B cell (primary cell): ENCODE results near the gene CHMP6.

Experiments
- CTCF ChIP-seq: fragments of 200-600 bp; IDR thresholded peaks from one replicate; pipeline ENCODE4 v1.8.0; 2022; ENCODE audit warnings: antibody characterized with exemption, mild to moderate bottlenecking
- EZH2 ChIP-seq: IDR thresholded peaks from 2 replicates; pipeline ENCODE4 v1.6.1; 2012; ENCODE audit warnings: borderline replicate concordance, low read depth, mild to moderate bottlenecking, moderate library complexity, low read length; ENCODE audit not compliant: insufficient read depth, poor library complexity, severe bottlenecking

DNA sequence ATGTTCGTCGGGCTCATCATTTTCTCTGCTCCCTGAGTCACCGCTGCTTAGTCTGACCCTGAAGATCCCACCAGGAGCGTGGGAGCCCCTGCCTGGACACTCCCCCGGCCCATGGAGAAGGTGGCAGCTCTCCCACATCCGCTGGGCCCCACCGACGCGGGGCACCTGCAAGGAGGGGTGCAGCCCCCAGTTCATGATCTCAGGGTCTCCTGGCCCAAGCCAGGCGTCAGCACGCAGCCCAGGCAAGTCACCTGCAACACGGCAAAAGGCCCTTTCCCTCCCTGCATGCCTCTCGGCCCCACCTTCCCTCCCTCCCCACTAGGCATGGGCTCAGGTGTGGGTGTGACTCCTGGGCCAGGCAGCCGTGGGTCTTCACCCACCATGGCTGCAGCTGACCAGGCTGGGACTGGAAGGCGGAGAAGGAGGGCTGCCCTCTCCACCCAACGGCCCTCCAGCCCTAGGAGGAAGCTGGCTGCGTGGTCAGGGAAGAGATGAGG is 9.7 kb upstream of the CHMP6 start:
- no peak for TF ChIP-seq CTCF
- TF ChIP-seq EZH2, result no peak
